GDM1 (cell line): ENCODE results near the gene KCNB1.

Source experiments
- DNase-seq: peaks from one replicate; lab custom pipeline; 2025; lab: John Stamatoyannopoulos, UW

The KCNB1 gene

GRCh38 chr20:49409302-49409974 is 73.0 kb downstream of the KCNB1 start:
- no peak for DNase-seq

DNA sequence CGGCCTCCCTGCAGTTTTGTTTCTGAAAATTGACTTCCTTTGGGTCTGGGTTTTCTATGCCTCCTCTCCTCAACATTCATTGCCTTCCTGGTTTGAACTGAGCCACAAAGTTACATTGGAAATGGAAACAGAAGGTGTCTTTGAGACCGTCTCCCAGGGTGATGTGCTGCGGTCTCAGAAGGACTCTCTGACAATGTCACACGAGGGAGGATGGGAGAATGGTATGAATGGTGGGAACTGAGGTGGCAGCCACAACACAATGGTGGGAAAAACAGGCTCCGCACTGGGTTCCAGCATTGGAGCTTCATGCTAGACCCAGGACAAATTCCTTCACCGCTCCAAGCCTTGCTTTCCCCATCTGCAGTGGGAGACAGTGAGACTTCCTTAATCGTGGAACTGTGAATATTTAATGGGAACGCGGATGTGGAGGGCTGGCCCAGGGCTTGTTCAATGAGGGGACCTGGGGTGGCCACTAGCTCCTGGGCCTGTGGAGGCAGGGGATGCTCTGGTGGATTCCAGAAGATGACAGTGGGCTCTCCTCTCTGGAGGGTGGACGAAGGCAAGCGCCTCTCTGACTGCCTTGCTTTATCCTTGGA is 73.9 kb downstream of the KCNB1 start:
- DNase-seq = no peak

GRCh38 chr20:49406666-49407065 is 75.8 kb downstream of the KCNB1 start:
- DNase-seq = no peak

GRCh38 chr20:49405696-49406095 is 76.8 kb downstream of the KCNB1 start:
- no peak for DNase-seq

- no peak for DNase-seq
These were observed 77.3 kb downstream of the KCNB1 start for GRCh38 chr20:49405062-49405683.

- DNase-seq = no peak
These were observed 78.0 kb downstream of the KCNB1 start for GRCh38 chr20:49404461-49404860.

- DNase-seq = no peak
These were observed 78.6 kb downstream of the KCNB1 start for GRCh38 chr20:49403911-49404310.

GRCh38 chr20:49403012-49403411 is 79.5 kb downstream of the KCNB1 start:
- no peak for DNase-seq

GRCh38 chr20:49400904-49401303 is 81.6 kb downstream of the KCNB1 start:
- DNase-seq = no peak

GRCh38 chr20:49400410-49400809 is 82.1 kb downstream of the KCNB1 start:
- DNase-seq = no peak

- DNase-seq = no peak
These were observed 83.1 kb downstream of the KCNB1 start for GRCh38 chr20:49399329-49399728.

DNA sequence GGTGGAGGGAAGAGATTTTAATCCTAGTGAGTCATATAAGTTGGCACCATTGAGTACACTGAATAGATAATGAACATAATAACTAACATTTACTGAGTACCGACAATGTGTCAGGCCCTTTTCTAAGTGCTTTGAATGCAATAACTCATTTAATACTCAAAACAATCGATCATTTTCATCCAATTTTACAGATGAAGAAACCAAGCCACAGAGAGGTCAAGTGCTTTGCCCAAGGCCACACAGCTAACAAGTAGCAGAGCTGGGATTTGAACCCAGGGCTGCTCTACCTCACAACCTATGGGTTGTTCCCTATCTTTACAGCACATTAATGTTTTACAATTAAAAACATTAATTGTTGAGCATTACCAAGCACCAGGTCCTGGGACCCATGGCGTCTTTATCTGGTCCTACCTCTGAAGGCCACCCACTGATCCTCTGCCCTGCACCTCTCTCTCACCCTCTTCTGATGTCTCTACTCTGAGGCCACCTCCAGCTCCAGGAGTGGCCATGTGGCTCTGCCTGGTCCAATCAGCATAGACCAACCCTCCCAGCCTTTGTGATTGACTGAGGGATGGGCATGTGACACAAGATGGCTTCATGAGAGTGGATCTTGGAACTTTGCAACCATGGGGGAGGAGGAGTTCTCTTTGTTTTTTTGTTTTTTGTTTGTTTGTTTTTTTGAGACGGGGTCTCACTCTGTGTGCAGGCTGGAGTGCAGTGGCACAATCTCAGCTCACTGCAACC is 83.9 kb downstream of the KCNB1 start:
- DNase-seq = no peak

DNA sequence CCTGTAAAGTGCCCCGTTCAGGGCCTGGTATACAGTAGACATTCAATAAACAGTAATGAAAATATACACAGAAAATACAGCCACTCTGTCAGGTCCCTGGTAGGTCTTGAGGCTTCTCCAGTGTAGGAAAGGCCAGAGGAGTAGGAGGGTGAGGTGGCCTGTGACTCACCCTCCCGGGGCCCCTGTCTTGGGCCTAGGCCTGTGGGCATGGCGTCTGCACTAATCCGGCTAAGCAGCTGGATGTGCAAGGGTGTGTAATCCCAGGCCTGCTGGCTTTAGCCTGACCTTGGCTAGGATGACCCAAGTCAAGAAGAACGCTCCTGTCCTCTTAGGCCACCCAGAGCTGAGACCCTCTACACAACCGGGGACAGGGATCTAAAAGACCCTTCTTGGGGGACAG is 84.9 kb downstream of the KCNB1 start:
- no peak for DNase-seq

- DNase-seq = no peak
These were observed 86.2 kb downstream of the KCNB1 start for GRCh38 chr20:49396230-49396629.

DNA sequence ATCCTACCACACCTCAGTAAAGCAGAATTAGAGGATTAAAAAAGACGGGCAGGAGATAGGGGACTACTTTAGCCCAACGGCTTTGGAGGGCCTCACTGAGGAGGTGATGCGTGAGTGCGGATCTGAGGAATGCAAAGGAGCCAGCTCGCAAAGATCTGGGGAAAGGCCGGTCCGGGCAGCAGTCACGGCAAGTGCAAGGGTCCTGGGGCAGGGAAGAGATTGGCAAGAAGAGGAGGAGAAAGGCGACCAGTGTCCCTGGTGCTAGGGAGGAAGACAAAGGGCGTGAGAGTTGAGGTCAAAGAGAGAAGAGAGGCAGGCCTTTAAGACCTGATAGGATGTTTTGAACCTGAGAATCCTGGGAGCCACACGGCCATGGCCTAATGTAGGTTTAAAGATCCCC is 86.8 kb downstream of the KCNB1 start:
- no peak for DNase-seq

GRCh38 chr20:49395183-49395582 is 87.3 kb downstream of the KCNB1 start:
- no peak for DNase-seq

DNA sequence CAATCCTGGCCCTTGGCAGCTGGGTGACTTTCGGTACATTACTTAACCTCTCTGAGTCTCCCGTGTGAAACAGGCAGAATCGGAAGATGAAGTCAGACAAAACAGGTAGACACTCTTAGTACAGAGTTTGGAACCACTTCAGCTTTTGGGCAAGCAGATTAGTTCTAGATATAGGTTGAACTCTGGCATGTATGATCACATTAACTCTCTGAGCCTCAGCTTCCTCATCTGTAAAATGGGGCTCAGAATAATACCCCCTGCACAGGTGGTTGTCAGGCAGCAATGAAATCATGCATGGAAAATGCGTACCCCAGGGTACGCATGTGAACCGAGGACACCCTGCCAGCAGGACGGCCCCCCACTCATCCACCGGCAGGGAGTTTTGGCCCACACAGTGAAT is 87.7 kb downstream of the KCNB1 start:
- no peak for DNase-seq

DNA sequence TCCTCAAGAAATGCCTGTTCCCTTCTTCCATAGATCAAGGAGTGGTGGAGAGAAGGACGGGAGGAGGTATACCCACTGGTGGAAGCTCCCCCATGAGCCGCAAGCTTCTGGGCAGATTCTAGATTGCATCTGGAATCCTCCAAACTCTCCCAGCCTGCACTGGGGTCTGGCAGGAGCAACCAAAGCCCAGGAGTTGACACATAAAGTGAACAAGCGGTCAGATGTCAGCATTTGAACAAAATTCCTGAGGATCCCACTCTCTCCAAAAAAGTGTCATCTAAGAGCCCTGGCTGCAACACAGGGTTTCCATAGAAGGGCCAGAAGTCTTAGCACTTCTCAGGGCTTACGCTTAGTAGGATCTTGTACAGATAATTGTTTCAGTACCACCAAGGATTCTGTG is 88.2 kb downstream of the KCNB1 start:
- DNase-seq = no peak

DNA sequence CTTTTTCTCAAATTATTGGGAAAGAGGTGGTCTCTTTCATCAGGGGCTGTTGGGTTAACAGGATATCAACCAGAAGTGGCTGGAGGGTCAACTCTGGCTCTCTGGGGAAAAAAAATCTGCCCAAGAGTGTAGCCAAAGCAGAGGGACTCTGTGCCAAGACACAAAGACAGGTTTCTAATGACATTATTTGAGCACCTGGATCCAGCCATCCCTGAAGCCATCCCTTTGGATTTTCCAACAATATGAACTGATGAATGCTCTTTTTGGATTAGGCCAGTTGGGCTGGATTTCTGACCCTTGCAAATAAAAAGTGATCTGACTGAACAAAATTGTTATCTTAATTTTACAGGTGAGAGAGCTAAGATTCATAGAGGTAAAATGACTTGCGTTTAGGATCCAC is 88.7 kb downstream of the KCNB1 start:
- no peak for DNase-seq

DNA sequence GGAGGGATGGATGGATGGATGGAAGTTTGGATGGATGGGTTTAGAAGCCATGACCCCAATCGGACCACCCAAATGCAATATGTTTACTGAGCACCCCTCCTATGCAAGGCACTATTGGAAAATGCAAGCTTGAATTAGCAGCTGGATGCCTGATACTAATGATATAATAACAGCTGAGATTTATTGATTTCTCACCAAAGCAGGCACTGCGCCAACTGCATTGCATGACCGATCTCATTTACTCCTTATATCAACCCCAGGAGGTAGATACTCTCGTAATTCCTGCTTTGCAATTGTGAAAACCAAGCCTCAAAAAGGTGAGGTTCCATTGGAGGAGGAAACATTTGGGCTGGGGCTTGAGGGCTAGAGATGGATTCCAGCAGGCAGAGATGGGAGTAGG is 89.7 kb downstream of the KCNB1 start:
- DNase-seq = no peak

GRCh38 chr20:49391404-49392245 is 90.8 kb downstream of the KCNB1 start:
- DNase-seq = no peak

DNA sequence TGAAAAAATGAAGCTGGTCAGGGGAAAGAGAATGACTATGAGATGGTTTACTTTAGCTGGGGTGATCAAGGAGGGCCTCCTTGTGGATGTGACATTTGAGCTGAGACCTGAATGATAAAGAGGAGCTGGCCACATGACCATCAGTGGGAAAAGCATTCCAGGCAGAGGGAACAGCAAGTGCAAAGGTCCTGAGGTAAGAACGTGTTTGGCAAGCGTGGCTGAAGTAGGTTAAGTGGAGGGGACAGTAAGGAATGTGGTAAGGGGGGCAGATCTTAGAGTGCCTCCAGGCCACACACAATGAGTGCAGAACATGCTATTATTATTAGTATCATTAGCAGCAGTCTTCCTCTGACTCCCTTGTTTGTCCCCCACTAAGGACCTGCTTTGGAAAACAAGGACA is 92.6 kb downstream of the KCNB1 start:
- no peak for DNase-seq
